ENCODE data around the gene MTPN.

DNA sequence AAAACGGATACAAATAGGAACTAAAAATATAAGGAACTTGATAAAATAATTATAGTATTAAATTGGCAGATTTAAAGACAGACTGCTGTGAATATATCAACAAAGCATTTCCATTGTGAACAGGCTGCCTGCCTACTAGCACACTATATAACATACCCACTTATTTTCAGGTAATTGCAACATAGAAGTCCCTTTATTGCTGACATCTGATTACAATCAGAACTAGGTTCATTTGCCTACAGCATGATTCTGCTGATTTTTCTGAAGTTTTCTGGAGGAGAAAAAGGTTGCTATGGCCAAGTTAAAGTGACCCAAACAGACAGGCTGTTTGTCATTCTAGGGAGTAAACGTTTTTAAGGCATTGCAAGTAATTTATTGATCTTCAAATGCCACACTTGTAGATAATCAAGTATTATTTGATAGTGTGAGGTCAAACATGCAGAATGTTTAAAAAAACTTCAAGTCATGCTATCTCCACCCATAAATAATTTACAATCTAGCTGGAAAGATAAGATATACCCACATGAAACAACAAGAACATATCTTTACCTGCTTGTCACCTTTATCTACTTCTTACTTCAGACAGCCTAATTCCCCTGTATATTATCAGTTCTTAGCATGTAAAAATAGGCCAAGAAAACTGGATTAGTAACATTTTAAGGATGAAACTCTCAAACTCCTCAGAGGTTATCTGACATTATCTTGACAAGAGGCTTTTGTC, 40.5 kb downstream of the MTPN start:
- TF ChIP-seq, protein P1, sequence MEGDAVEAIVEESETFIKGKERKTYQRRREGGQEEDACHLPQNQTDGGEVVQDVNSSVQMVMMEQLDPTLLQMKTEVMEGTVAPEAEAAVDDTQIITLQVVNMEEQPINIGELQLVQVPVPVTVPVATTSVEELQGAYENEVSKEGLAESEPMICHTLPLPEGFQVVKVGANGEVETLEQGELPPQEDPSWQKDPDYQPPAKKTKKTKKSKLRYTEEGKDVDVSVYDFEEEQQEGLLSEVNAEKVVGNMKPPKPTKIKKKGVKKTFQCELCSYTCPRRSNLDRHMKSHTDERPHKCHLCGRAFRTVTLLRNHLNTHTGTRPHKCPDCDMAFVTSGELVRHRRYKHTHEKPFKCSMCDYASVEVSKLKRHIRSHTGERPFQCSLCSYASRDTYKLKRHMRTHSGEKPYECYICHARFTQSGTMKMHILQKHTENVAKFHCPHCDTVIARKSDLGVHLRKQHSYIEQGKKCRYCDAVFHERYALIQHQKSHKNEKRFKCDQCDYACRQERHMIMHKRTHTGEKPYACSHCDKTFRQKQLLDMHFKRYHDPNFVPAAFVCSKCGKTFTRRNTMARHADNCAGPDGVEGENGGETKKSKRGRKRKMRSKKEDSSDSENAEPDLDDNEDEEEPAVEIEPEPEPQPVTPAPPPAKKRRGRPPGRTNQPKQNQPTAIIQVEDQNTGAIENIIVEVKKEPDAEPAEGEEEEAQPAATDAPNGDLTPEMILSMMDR (IDR thresholded peaks at IDR 0.05 in 4 of 5, conservative IDR thresholded peaks at IDR 0.05 in 1 of 5), result no peak
- no peak for TF ChIP-seq POLR2A (IDR thresholded peaks at IDR 0.05)

Data from gastrocnemius medialis (tissue), 4 donors.